ENCODE measurements around the gene COX17.

- peak in 1 of 2 donors; percentile 47 for TF ChIP-seq POLR2A (IDR thresholded peaks at IDR 0.05)
- TF ChIP-seq CTCF (IDR thresholded peaks at IDR 0.05), result no peak
- peak in 3 of 4 donors; percentile 40 to 93 (median 85) for TF ChIP-seq EP300 (IDR thresholded peaks at IDR 0.05)
- TF ChIP-seq POLR2AphosphoS5 (IDR thresholded peaks at IDR 0.05), result peak; percentile 72 to 95 (median 86)
These were observed 16.4 kb downstream of the COX17 start, which contains the start of gene POPDC2 for GRCh38 chr3:119660474-119661440.

All from sigmoid colon (tissue), 4 donors.